Activated CD8-positive, alpha-beta memory T cell treated with anti-CD3 and anti-CD28 coated beads for 1 hour (primary cell): ENCODE data around the gene ATAD3C.
A peak's percentile ranks its signal among the peaks of the same experiment; 100 is the strongest.

Experiments used
- DNase-seq, 2 donors: peaks; one replicate each; pipeline ENCODE4 v3.0.0-alpha.2; 2020; ENCODE audit warnings: low read depth in 1 of 2; ENCODE audit errors: extremely low read depth in 1 of 2

ATAD3C gene

GRCh38 chr1:1430114-1430982, 19.1 kb upstream of the ATAD3C start:
- DNase-seq, result no peak

DNA sequence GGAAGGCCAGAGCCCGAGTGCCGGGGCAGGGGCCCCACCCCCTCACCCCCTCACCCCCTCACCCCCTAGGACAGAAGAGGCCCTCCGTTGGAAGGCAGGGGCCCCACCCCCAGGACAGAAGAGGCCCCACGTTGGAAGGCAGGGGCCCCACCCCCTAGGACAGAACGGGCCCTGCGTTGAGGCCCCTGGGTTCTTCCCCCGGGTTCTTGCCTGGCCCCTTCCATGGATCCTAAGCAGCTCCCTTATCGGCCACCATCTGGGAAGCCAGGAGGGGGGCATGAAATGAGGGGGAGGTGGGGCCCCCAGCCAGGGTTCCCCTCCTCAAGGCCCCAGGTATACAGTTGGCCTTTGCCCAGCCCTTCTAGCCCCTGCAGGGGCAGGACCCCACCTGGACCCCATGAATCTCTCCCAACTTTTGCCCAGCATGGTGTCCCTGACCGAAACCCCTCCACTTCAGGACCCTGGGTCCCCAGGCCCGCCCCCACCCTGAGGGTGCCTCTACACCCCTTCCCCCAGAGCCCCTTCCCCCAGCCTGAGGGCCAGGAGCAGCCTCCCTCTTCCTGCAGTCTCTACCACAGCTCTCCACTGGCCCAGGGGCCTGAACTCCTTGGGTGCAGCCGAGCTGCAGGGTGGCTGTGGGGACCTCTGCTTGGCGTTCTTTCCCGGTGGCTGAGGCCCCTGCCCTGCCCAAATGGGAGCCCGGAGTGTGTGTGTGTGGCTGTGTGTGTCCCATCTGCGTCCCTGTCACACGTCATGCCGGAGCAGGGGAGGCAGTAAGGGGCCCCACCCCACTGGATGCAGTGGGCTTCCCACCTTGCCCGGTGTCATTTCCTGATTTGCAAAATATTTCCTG, 18.3 kb upstream of the ATAD3C start:
- DNase-seq, result no peak

DNA sequence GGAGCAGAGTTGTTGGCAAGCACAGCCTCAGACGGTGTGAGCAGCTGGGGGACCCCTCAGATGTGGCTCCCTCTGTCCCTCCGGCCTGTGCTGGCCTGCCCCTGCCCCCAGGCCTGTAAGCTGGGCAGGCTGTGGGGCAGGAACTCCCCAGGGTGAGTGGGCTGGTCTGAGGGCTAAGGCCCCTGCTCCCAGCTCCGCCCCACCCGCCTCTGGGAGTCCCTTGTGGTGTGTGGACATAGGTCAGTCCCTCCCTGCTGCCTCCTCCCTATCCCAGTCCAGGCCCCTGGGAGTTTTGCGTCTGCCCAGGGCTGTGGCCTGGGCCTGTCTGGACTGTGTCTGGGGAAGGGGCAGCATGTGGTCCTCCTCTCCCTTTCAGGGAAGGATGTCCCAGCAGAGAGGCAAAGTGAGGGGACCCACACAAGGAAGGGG, 17.6 kb upstream of the ATAD3C start:
- no peak for DNase-seq

DNA sequence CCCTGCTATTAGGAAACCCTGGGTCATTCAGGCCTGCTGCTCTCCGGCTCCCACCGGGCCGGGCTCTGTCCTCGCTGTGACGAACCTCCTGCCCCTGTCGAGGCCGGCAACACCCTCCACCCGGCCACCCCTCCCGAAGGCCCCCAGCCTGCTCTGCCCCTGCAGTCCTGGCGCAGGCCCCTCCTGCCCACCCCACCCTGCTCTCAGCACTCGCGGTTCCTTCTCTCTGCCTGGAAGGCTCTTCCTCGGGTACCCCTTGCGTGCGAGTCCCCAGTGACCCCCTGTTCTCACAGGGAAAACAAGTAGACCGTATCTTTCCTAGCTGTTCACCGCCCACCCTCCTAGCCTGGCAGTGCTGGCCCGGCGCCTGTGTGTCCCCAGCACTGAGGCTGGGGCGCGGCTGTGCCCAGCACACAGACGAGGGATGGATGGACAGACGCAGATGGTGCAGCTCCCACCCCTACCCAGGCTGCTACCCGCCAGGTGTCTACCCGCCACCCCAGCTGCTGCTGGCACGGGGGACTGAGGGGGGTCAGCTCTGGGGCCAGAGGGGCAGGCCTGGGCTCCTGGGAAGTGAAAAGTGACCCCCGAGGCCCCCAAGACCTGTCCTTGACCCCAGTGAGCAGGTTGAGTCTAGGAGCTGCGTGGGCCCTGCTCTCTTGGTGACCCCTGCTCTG, 17.1 kb upstream of the ATAD3C start:
- DNase-seq, result no peak

DNA sequence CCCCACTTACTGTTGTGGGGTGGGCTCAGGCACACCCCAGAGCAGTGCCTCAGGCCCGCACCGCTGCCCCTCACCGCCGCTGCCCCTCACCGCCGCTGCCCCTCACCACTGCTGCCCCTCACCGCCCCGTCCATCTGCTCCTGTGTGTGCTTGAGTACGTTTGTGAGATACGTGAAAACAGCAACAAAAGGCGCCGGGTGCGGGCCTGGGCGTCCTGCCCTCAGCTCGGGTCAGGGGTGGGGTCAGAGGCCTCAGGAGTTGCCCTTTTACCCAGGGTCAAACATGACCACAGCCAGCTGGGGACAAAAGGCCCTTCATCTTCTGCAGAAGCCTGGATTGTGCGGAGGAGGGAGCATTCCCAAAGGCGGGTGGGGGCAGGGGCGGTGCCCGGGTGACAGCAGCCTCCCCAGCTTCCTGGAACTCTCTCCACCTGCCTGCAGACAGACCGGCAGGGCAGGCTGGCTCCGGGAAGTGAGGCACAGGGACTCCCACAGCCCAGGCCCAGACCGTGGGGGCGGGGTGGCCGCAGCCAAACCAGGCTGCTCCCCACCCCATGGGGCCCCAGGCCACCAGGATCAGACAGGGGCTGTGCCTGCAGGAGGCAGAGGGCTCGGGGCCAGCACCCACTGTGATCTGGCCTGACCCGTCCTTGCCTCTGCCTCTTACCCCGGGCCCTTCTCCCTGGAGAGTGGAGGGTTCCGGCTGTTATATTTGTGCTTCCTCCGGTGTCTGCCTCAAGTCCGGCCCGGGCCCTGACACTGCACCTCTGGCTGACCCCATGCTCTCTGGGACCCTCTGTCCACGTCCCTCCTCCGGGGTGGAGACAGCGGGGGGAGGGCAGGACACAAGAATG, 16.3 kb upstream of the ATAD3C start:
- DNase-seq, result no peak

DNA sequence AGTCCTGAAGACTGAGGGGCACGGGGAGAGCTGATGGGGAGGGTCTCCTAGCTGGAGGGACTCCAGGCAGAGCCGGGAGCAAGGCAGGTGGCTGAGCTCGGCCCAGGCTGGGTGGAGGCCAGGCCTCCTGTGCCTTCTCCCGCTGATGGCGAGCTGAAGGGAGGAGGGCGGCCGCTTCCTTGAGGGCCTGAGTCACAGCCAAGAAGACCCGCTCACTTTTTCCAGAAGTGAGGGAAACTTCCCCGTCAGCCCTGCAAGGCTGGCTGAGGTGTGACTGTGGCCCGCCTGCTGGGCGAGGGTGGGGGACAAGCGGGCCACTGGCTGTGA, 15.7 kb upstream of the ATAD3C start:
- DNase-seq, result no peak

- DNase-seq, result no peak
These were observed 15.2 kb upstream of the ATAD3C start for GRCh38 chr1:1434131-1434823.

GRCh38 chr1:1434824-1435105, 14.7 kb upstream of the ATAD3C start:
- no peak for DNase-seq

- peak in 1 of 2 donors; percentile 54 for DNase-seq
These were observed 14.2 kb upstream of the ATAD3C start, which contains the start of gene VWA1 for GRCh38 chr1:1435106-1435903. VWA1 (plus strand) TSS chr1:1435690; CDS start chr1:1435749, 59 bp downstream.

GRCh38 chr1:1435911-1436629, 13.4 kb upstream of the ATAD3C start:
- no peak for DNase-seq

DNA sequence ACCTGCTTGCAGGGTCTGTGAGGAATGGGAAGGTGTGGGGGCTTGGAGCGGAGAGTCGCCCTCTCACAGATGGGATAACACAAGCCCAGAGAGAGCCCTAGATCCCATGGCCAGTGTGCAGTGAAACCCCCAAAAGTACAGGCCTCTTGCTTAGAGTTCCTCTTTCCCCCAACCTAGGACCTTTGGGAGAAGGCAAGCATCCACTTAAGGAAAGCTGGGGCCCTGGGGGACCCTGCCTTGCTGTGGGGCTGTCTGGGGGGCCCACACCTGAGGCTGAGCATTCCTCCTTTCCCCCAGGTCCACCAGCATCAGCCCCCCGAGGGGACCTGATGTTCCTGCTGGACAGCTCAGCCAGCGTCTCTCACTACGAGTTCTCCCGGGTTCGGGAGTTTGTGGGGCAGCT, 12.9 kb upstream of the ATAD3C start:
- DNase-seq, result no peak

DNA sequence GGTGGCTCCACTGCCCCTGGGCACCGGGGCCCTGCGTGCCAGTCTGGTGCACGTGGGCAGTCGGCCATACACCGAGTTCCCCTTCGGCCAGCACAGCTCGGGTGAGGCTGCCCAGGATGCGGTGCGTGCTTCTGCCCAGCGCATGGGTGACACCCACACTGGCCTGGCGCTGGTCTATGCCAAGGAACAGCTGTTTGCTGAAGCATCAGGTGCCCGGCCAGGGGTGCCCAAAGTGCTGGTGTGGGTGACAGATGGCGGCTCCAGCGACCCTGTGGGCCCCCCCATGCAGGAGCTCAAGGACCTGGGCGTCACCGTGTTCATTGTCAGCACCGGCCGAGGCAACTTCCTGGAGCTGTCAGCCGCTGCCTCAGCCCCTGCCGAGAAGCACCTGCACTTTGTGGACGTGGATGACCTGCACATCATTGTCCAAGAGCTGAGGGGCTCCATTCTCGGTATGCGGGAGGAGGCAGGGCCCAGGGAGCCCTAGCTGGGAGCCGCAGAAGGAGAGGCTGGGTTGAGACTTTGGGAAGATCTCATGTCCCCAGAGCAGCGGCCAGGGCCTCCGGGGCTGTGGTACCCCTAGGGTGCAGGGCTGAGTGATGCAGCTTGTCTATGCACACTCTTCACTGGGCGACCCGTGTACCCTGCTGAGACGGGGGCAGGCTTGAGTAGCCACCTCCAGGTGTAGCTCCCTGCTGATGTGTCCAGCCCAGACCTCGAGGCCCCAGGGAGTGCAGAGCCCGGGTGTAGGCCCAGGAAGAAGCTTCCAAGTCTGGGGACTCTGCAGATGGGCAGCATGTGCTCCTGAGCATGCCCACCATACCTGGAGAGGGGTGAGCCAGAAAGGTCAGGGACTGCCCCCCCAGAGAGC, 12.2 kb upstream of the ATAD3C start:
- no peak for DNase-seq

DNA sequence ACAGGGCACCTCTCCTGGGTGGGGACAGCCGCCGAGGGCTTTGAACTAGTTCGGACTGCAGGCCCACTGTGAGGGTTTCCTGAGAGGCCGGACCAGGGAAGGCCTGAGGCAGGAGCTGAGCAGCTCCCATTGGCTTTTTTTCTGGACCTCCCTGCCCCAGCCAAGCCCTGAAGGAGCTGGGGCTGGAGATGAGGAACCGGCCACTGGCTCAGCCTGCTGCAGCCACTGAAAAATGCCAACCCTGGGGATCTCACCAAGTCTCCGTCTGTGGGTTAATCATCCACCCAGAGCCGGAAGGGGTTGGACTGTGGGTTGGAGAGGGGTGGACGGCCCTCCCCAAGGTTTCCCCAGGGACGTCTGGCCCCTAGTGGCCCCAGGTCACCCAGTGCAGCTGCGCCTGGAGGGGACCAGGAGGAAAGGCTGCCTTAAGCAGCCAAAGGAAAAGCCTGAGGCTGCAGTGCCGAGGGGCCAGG, 11.5 kb upstream of the ATAD3C start:
- DNase-seq, result no peak

DNA sequence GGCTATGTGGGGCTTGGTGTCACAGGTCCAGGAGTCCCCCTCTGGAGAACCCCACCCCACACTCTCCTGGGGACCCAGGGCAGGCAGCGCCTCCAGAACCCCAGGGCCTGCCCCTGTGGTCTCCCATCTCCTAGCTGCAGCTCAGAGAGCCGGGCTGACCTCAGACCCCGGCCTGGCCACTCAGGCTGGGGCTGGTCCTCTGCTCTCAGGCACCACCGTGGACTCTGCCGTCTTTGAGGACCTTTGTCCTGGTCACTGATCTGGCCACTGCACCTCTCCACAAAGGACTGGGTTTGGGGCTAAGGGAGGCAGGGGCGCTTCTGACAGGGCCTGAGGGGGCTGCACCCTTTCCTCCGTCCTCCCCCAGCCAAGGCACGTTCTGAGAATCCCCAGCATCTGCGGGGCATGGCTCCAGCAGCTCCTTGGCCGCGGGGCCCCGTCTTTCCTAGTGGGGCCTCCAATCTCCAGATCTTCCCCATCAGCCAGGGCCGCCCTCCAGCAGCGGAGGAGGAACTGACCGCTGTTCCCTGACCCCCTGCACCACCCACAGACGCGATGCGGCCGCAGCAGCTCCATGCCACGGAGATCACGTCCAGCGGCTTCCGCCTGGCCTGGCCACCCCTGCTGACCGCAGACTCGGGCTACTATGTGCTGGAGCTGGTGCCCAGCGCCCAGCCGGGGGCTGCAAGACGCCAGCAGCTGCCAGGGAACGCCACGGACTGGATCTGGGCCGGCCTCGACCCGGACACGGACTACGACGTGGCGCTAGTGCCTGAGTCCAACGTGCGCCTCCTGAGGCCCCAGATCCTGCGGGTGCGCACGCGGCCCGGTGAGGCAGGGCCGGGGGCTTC, 10.7 kb upstream of the ATAD3C start:
- no peak for DNase-seq

- no peak for DNase-seq
These were observed 9.8 kb upstream of the ATAD3C start for GRCh38 chr1:1439546-1440261.
